Measurements from ENCODE around the gene PIK3C2G. TPM values are rescaled to one million over a fixed set of nuclear protein-coding genes. Genes with fewer than 3 reads are reported as not detected.

PIK3C2G gene
- total RNA-seq, 2 donors from 2014 or later, result not detected

DNA sequence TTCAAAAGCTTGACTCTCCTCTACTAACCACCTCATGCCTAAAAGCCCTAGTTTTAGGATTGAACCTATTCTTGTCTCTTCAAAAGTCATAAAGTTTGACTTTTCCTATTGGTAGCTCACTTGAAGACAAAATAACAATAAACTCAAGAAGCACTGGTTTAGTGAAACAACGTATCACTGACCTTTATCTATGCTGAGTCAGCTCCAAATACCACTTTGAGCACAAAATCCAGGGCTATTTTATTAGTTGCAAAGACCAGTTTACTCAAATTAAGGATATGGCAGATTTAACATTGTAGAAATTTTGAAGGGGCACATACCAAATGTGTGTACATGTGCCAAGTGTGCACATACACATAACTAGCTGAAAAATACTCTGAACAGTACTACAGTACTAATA lies 45.0 kb downstream of the PIK3C2G start:
- no peaks in the 10 kb centered on the region for H3K27me3 ChIP-seq (ENCODE audit: control insufficient read depth, insufficient read depth, low read length, poor library complexity, severe bottlenecking)
- H3K4me1 ChIP-seq (ENCODE audit: control insufficient read depth, insufficient read depth, low read length), result no peaks in the 10 kb centered on the region
- no peak for DNase-seq
- WGBS, 2 experiments (ENCODE audit: insufficient coverage in 1 of 2, insufficient read length in 1 of 2), result 80 to 91% methylated on average over 1 of the region's 1 CpG
- H3K27me3 Mint-ChIP-seq (ENCODE audit: insufficient read depth), result no peaks in the 10 kb centered on the region
- no peaks in the 10 kb centered on the region for H3K36me3 ChIP-seq (ENCODE audit: control insufficient read depth, insufficient read depth, low read length)
- no peak overlapping the region for H3K27ac Mint-ChIP-seq
- no peak overlapping the region for H3K27ac ChIP-seq (ENCODE audit: low read depth, low read length)
- H3K9ac ChIP-seq (ENCODE audit: extremely low read depth, low read length, poor library complexity, severe bottlenecking), result no peak overlapping the region
- no peak overlapping the region for H3K4me3 Mint-ChIP-seq
- H3K4me1 Mint-ChIP-seq, result no peaks in the 10 kb centered on the region
- H3K9me3 Mint-ChIP-seq, result peaks cover 8% of the 10 kb centered on the region
- H3K9me3 ChIP-seq (ENCODE audit: control insufficient read depth, low read length), result no peaks in the 10 kb centered on the region
- TF ChIP-seq, protein P1, sequence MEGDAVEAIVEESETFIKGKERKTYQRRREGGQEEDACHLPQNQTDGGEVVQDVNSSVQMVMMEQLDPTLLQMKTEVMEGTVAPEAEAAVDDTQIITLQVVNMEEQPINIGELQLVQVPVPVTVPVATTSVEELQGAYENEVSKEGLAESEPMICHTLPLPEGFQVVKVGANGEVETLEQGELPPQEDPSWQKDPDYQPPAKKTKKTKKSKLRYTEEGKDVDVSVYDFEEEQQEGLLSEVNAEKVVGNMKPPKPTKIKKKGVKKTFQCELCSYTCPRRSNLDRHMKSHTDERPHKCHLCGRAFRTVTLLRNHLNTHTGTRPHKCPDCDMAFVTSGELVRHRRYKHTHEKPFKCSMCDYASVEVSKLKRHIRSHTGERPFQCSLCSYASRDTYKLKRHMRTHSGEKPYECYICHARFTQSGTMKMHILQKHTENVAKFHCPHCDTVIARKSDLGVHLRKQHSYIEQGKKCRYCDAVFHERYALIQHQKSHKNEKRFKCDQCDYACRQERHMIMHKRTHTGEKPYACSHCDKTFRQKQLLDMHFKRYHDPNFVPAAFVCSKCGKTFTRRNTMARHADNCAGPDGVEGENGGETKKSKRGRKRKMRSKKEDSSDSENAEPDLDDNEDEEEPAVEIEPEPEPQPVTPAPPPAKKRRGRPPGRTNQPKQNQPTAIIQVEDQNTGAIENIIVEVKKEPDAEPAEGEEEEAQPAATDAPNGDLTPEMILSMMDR (conservative IDR thresholded peaks at IDR 0.05), result no peak
- no peak overlapping the region for H3K4me3 ChIP-seq (ENCODE audit: low read length)
- H3K36me3 Mint-ChIP-seq (ENCODE audit: low read depth), result no peaks in the 10 kb centered on the region

DNA sequence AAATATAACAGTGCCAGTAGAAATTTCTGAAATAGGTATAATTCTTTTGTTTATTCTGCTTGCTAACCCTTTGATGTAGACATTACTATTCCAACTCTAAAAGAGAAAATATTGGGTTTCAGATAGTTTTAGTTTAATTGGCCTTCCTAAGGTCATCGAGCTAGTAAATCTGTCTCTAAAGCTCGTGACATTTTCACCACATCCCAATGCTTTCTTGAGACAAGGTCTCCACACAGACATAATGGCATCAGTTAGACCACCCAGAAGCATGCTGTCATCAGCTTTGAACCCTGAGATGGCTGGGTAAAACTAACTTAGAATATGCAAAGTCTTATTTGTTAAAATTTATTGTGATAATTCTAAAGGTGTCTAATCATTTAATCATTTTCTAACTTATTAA lies 52.0 kb downstream of the PIK3C2G start:
- Mint-ChIP-seq H3K27me3 (ENCODE audit: insufficient read depth) (no peaks in the 10 kb centered on the region), H3K4me1 (no peaks in the 10 kb centered on the region), H3K9me3 (no peaks in the 10 kb centered on the region), H3K27ac (no peak overlapping the region), H3K36me3 (ENCODE audit: low read depth) (no peaks in the 10 kb centered on the region), H3K4me3 (no peak overlapping the region)
- TF ChIP-seq, protein P1 (conservative IDR thresholded peaks at IDR 0.05), result no peak
- Histone ChIP-seq H3K27ac (ENCODE audit: low read depth, low read length) (no peak overlapping the region), H3K36me3 (ENCODE audit: control insufficient read depth, insufficient read depth, low read length) (no peaks in the 10 kb centered on the region), H3K27me3 (ENCODE audit: control insufficient read depth, insufficient read depth, low read length, poor library complexity, severe bottlenecking) (no peaks in the 10 kb centered on the region), H3K9ac (ENCODE audit: extremely low read depth, low read length, poor library complexity, severe bottlenecking) (no peak overlapping the region), H3K4me3 (ENCODE audit: low read length) (no peak overlapping the region), H3K4me1 (ENCODE audit: control insufficient read depth, insufficient read depth, low read length) (no peaks in the 10 kb centered on the region), H3K9me3 (ENCODE audit: control insufficient read depth, low read length) (no peaks in the 10 kb centered on the region)
- WGBS, 2 experiments (ENCODE audit: insufficient coverage in 1 of 2, insufficient read length in 1 of 2), result 100% methylated on average over 2 of the region's 2 CpGs; no CpG with 5 or more reads in 1 of the 2 experiments
- no peak for DNase-seq

DNA sequence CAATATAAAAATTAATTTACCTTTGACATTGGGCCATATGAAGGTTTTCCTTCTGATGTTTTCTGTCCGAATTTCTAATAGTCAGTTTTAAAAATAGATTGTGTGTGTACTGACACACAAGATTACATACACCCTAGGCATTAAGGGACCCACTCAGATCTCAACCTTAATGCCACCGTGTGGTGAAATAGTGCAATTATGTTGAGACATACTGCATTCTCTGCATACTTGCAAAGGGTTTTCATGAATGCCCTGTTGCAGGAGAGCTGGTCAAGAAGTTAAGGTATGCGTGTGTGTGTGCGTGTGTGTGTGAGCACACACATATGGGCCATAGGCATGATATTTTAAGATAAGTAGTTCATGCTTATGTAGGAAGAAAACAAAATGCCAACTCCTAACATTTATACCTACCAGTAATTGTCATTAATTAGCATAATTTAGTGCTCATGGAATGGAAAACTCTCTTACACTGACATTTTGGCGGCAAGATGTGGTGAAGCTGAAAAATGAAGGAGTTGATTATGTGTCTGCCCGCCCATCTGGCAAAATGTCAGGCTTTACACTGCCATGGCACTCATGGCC lies 58.8 kb downstream of the PIK3C2G start:
- Histone ChIP-seq H3K4me3 (ENCODE audit: low read length) (no peak overlapping the region), H3K27me3 (ENCODE audit: control insufficient read depth, insufficient read depth, low read length, poor library complexity, severe bottlenecking) (no peaks in the 10 kb centered on the region), H3K27ac (ENCODE audit: low read depth, low read length) (no peak overlapping the region), H3K4me1 (ENCODE audit: control insufficient read depth, insufficient read depth, low read length) (no peaks in the 10 kb centered on the region), H3K36me3 (ENCODE audit: control insufficient read depth, insufficient read depth, low read length) (no peaks in the 10 kb centered on the region), H3K9me3 (ENCODE audit: control insufficient read depth, low read length) (no peaks in the 10 kb centered on the region), H3K9ac (ENCODE audit: extremely low read depth, low read length, poor library complexity, severe bottlenecking) (no peak overlapping the region)
- H3K36me3 Mint-ChIP-seq (ENCODE audit: low read depth), result no peaks in the 10 kb centered on the region
- no peaks in the 10 kb centered on the region for H3K27me3 Mint-ChIP-seq (ENCODE audit: insufficient read depth)
- no peaks in the 10 kb centered on the region for H3K9me3 Mint-ChIP-seq
- TF ChIP-seq, protein P1 (conservative IDR thresholded peaks at IDR 0.05), result peak; percentile 96
- no peak overlapping the region for H3K4me3 Mint-ChIP-seq
- H3K4me1 Mint-ChIP-seq, result no peaks in the 10 kb centered on the region
- no peak overlapping the region for H3K27ac Mint-ChIP-seq
- peak; percentile 80 for DNase-seq
- 68 to 83% methylated on average over 1 to 5 of the region's 6 CpGs for WGBS, 2 experiments (ENCODE audit: insufficient coverage in 1 of 2, insufficient read length in 1 of 2)
